GM12892 (cell line): ENCODE measurements around the gene UBD.

Source experiments
- POLR2AphosphoS5 ChIP-seq: IDR thresholded peaks from 2 replicates; pipeline ENCODE4 v1.6.1; 2011; ENCODE audit warnings: low read depth, low read length, control low read depth
- TAF1 ChIP-seq: IDR thresholded peaks from 2 replicates; pipeline ENCODE4 v1.6.1; 2011; ENCODE audit warnings: low read depth, mild to moderate bottlenecking, control low read depth, low read length, borderline replicate concordance

GRCh38 chr6:29557320-29557719 lies 2.2 kb downstream of the UBD start:
- TF ChIP-seq POLR2AphosphoS5 (no peak), TAF1 (no peak)
